ENCODE data around the gene PNP.

The PNP gene

GRCh38 chr14:20469242-20469889 lies at the start of gene PNP:
PNP (plus strand) TSS chr14:20469406; CDS start chr14:20469525, 119 bp downstream.
- peak within 1 kb of the TSS; percentile 95 for H3K27ac Mint-ChIP-seq
- CTCF ChIA-PET: interaction anchor here (0.6 to 1.8 kb wide), 5 partner anchors 9 to 144 kb away, joined by 3 to 13 read pairs (median 5); no protein-coding TSS in a partner anchor
- DNase-seq: peak; percentile 93

GRCh38 chr14:20419419-20419818 lies 49.8 kb upstream of the PNP start:
- no peak for DNase-seq
- Mint-ChIP-seq H3K4me3 (no peak overlapping the region), H3K27ac (no peak overlapping the region), H3K27me3 (no peaks in the 10 kb centered on the region), H3K4me1 (peaks cover 14% of the 10 kb centered on the region), H3K36me3 (no peaks in the 10 kb centered on the region), H3K9me3 (no peaks in the 10 kb centered on the region)
- CTCF ChIA-PET: no interaction called here

More at GRCh38 chr14:20469242-20469889, at the start of gene PNP:
- Mint-ChIP-seq H3K27me3 (peaks cover 3% of the 10 kb centered on the region), H3K4me1 (peaks cover 39% of the 10 kb centered on the region), H3K9me3 (no peaks in the 10 kb centered on the region), H3K4me3 (peak within 1 kb of the TSS; percentile 88), H3K36me3 (peaks cover 34% of the 10 kb centered on the region)

- no peak for DNase-seq
- Mint-ChIP-seq H3K9me3 (no peaks in the 10 kb centered on the region), H3K36me3 (no peaks in the 10 kb centered on the region), H3K27me3 (no peaks in the 10 kb centered on the region), H3K4me3 (no peak overlapping the region), H3K4me1 (peaks cover 6% of the 10 kb centered on the region), H3K27ac (no peak overlapping the region)
- CTCF ChIA-PET: no interaction called here
These were observed 47.9 kb upstream of the PNP start for GRCh38 chr14:20421267-20421666.

- H3K4me3 Mint-ChIP-seq: no peak overlapping the region
- CTCF ChIA-PET: interaction anchor here (0.7 to 1.1 kb wide), 2 partner anchors 9 to 187 kb away, joined by 3 to 6 read pairs; no protein-coding TSS in a partner anchor
- H3K36me3 Mint-ChIP-seq: no peaks in the 10 kb centered on the region
- peaks cover 15% of the 10 kb centered on the region for H3K4me1 Mint-ChIP-seq
- no peak overlapping the region for H3K27ac Mint-ChIP-seq
- no peak for DNase-seq
- no peaks in the 10 kb centered on the region for H3K9me3 Mint-ChIP-seq
- H3K27me3 Mint-ChIP-seq: no peaks in the 10 kb centered on the region
These were observed 46.3 kb upstream of the PNP start for GRCh38 chr14:20422886-20423285.

GRCh38 chr14:20424851-20425250 lies 44.4 kb upstream of the PNP start:
- peaks cover 2% of the 10 kb centered on the region for H3K36me3 Mint-ChIP-seq
- DNase-seq: no peak
- H3K27ac Mint-ChIP-seq: no peak overlapping the region
- H3K4me3 Mint-ChIP-seq: no peak overlapping the region
- no peaks in the 10 kb centered on the region for H3K27me3 Mint-ChIP-seq
- peaks cover 34% of the 10 kb centered on the region for H3K4me1 Mint-ChIP-seq
- H3K9me3 Mint-ChIP-seq: no peaks in the 10 kb centered on the region
- CTCF ChIA-PET: interaction anchor here (3.2 kb wide), 1 partner anchor 10 kb away, joined by 20 read pairs; no protein-coding TSS in a partner anchor

GRCh38 chr14:20427231-20428009 lies 41.8 kb upstream of the PNP start:
- Mint-ChIP-seq H3K27ac (peak overlapping the region; percentile 90), H3K9me3 (no peaks in the 10 kb centered on the region), H3K4me1 (peaks cover 36% of the 10 kb centered on the region), H3K4me3 (peak overlapping the region; percentile 29), H3K36me3 (peaks cover 2% of the 10 kb centered on the region), H3K27me3 (peaks cover 4% of the 10 kb centered on the region)
- no peak for DNase-seq
- CTCF ChIA-PET: interaction anchor here (1.1 kb wide), 1 partner anchor 12 kb away, joined by 4 read pairs; no protein-coding TSS in a partner anchor

- DNase-seq: no peak
- Mint-ChIP-seq H3K9me3 (no peaks in the 10 kb centered on the region), H3K36me3 (peaks cover 2% of the 10 kb centered on the region), H3K27ac (peak overlapping the region; percentile 90), H3K27me3 (peaks cover 8% of the 10 kb centered on the region), H3K4me3 (peak overlapping the region; percentile 29), H3K4me1 (peaks cover 36% of the 10 kb centered on the region)
- CTCF ChIA-PET: interaction anchor here (1.1 kb wide), 1 partner anchor 12 kb away, joined by 4 read pairs; no protein-coding TSS in a partner anchor
These were observed 41.2 kb upstream of the PNP start for GRCh38 chr14:20428010-20428365.

- CTCF ChIA-PET: interaction anchor here (2.2 kb wide), 1 partner anchor 13 kb away, joined by 7 read pairs; no protein-coding TSS in a partner anchor
- H3K4me3 Mint-ChIP-seq: no peak overlapping the region
- peaks cover 8% of the 10 kb centered on the region for H3K27me3 Mint-ChIP-seq
These were observed 40.4 kb upstream of the PNP start for GRCh38 chr14:20428802-20429201.

GRCh38 chr14:20429801-20430669 lies 39.2 kb upstream of the PNP start:
- no peak overlapping the region for H3K4me3 Mint-ChIP-seq
- H3K27ac Mint-ChIP-seq: peak overlapping the region; percentile 43

More at GRCh38 chr14:20428802-20429201, 40.4 kb upstream of the PNP start:
- Mint-ChIP-seq H3K4me1 (peaks cover 36% of the 10 kb centered on the region), H3K9me3 (no peaks in the 10 kb centered on the region), H3K36me3 (peaks cover 2% of the 10 kb centered on the region), H3K27ac (peak overlapping the region; percentile 52)
- DNase-seq: no peak

GRCh38 chr14:20434701-20435581 lies 34.3 kb upstream of the PNP start:
- Mint-ChIP-seq H3K27me3 (peaks cover 26% of the 10 kb centered on the region), H3K4me1 (peaks cover 5% of the 10 kb centered on the region), H3K27ac (no peak overlapping the region), H3K4me3 (no peak overlapping the region), H3K9me3 (no peaks in the 10 kb centered on the region), H3K36me3 (no peaks in the 10 kb centered on the region)
- DNase-seq: no peak
- CTCF ChIA-PET: no interaction called here

More at GRCh38 chr14:20429801-20430669, 39.2 kb upstream of the PNP start:
- DNase-seq: no peak
- Mint-ChIP-seq H3K9me3 (no peaks in the 10 kb centered on the region), H3K27me3 (peaks cover 8% of the 10 kb centered on the region), H3K4me1 (peaks cover 36% of the 10 kb centered on the region), H3K36me3 (peaks cover 2% of the 10 kb centered on the region)
- CTCF ChIA-PET: interaction anchor here (2.2 kb wide), 1 partner anchor 14 kb away, joined by 7 read pairs; no protein-coding TSS in a partner anchor

GRCh38 chr14:20435582-20436362 lies 33.4 kb upstream of the PNP start, which contains the start of gene KLHL33:
KLHL33 (minus strand) TSS chr14:20436166; CDS start chr14:20435811, 355 bp downstream.
- H3K9me3 Mint-ChIP-seq: no peaks in the 10 kb centered on the region
- CTCF ChIA-PET: interaction anchor here (0.7 kb wide), 1 partner anchor 9 kb away, joined by 3 read pairs; no protein-coding TSS in a partner anchor
- H3K4me3 Mint-ChIP-seq: no peak within 1 kb of the TSS
- no peak within 1 kb of the TSS for H3K27ac Mint-ChIP-seq
- DNase-seq: no peak
- peaks cover 9% of the 10 kb centered on the region for H3K4me1 Mint-ChIP-seq
- no peaks in the 10 kb centered on the region for H3K36me3 Mint-ChIP-seq
- peaks cover 26% of the 10 kb centered on the region for H3K27me3 Mint-ChIP-seq

GRCh38 chr14:20436363-20436755 lies 32.8 kb upstream of the PNP start:
- Mint-ChIP-seq H3K36me3 (no peaks in the 10 kb centered on the region), H3K4me1 (peaks cover 14% of the 10 kb centered on the region), H3K4me3 (no peak overlapping the region), H3K27ac (no peak overlapping the region), H3K9me3 (no peaks in the 10 kb centered on the region), H3K27me3 (peaks cover 26% of the 10 kb centered on the region)
- DNase-seq: no peak
- CTCF ChIA-PET: interaction anchor here (0.7 kb wide), 1 partner anchor 9 kb away, joined by 3 read pairs; no protein-coding TSS in a partner anchor

Data from activated naive CD4-positive, alpha-beta T cell treated with anti-CD3 and anti-CD28 coated beads, Interleukin-2, amount 10 ng/mL, durations not matched to agents 7 days and 5 days (primary cell).